HEK293 (cell line): Measurements from ENCODE around the gene RBP7.
"Not testable (repeated sequence)": the region's sequence is repeated elsewhere in the genome, so short reads cannot be mapped to it uniquely, and the experiment has no call there.

Source experiments
- CTCF ChIP-seq: fragments of 450-650 bp; formaldehyde crosslinking; IDR thresholded peaks from 2 replicates; pipeline ENCODE4 v1.5.1; 2016; ENCODE audit warnings: missing biosample characterization, missing genetic modification characterization
- GLIS1 ChIP-seq: fragments of 450-650 bp; formaldehyde crosslinking; IDR thresholded peaks from 2 replicates; pipeline ENCODE4 v1.5.1; 2016; ENCODE audit warnings: missing biosample characterization, missing genetic modification characterization
- PRDM6 ChIP-seq: fragments of 450-650 bp; formaldehyde crosslinking; IDR thresholded peaks from 2 replicates; pipeline ENCODE4 v1.5.1; 2017; ENCODE audit warnings: missing biosample characterization, missing genetic modification characterization
- REST ChIP-seq: fragments of 450-650 bp; formaldehyde crosslinking; IDR thresholded peaks from 2 replicates; pipeline ENCODE4 v1.5.1; 2016; ENCODE audit warnings: missing biosample characterization, missing genetic modification characterization
- TCF7L2 ChIP-seq: IDR thresholded peaks from 2 replicates; pipeline ENCODE4 v1.6.1; 2011; ENCODE audit warnings: low read depth, mild to moderate bottlenecking, inconsistent platforms, low read length, moderate library complexity, borderline replicate concordance
- YY1 ChIP-seq: fragments of 450-650 bp; formaldehyde crosslinking; IDR thresholded peaks from 2 replicates; pipeline ENCODE4 v1.5.1; 2018; ENCODE audit warnings: missing biosample characterization, missing genetic modification characterization
- ZBTB26 ChIP-seq: fragments of 450-650 bp; formaldehyde crosslinking; optimal IDR thresholded peaks from 2 replicates; pipeline ENCODE3; 2016; ENCODE audit warnings: missing biosample characterization, mild to moderate bottlenecking, missing genetic modification characterization
- ZBTB8A ChIP-seq: fragments of 450-650 bp; formaldehyde crosslinking; IDR thresholded peaks from 2 replicates; pipeline ENCODE4 v1.5.1; 2016; ENCODE audit warnings: missing biosample characterization, missing genetic modification characterization
- ZNF704 ChIP-seq: fragments of 450-650 bp; formaldehyde crosslinking; IDR thresholded peaks from 2 replicates; pipeline ENCODE4 v1.5.1; 2016; ENCODE audit warnings: missing biosample characterization, missing genetic modification characterization

GRCh38 chr1:10028956-10029500 is 32.0 kb downstream of the RBP7 start:
- TF ChIP-seq TCF7L2; GLIS1 (tag by site-specific recombination); ZNF704 (tag by site-specific recombination); ZBTB8A; CTCF (tag by site-specific recombination); ZBTB26; REST; YY1 (tag by site-specific recombination); PRDM6: not testable (repeated sequence)
